ENCODE results near the gene MAPK8.
"Not testable (repeated sequence)": the region's sequence is repeated elsewhere in the genome, so short reads cannot be mapped to it uniquely, and the experiment has no call there.

Gene MAPK8

GRCh38 chr10:48340734-48341133 lies 34.3 kb downstream of the MAPK8 start:
- DNase-seq, result no peak

- no peak for DNase-seq
Measured at GRCh38 chr10:48343106-48343505, 36.6 kb downstream of the MAPK8 start.

- no peak for DNase-seq
Measured at GRCh38 chr10:48343921-48344598, 37.6 kb downstream of the MAPK8 start.

GRCh38 chr10:48346248-48346647 lies 39.8 kb downstream of the MAPK8 start:
- not testable (repeated sequence) for DNase-seq

- DNase-seq, result not testable (repeated sequence)
Measured at GRCh38 chr10:48347539-48347938, 41.1 kb downstream of the MAPK8 start.

GRCh38 chr10:48347943-48348342 lies 41.5 kb downstream of the MAPK8 start:
- not testable (repeated sequence) for DNase-seq

- no peak for DNase-seq
Measured at GRCh38 chr10:48353246-48353645, 46.8 kb downstream of the MAPK8 start.

GRCh38 chr10:48357631-48358030 lies 51.2 kb downstream of the MAPK8 start:
- DNase-seq, result no peak

- no peak for DNase-seq
Measured at GRCh38 chr10:48358162-48358561, 51.7 kb downstream of the MAPK8 start.

GRCh38 chr10:48358838-48359237 lies 52.4 kb downstream of the MAPK8 start:
- DNase-seq, result no peak

- no peak for DNase-seq
Measured at GRCh38 chr10:48361176-48361575, 54.7 kb downstream of the MAPK8 start.

GRCh38 chr10:48363617-48364355 lies 57.3 kb downstream of the MAPK8 start:
- DNase-seq, result no peak

GRCh38 chr10:48364659-48365405 lies 58.4 kb downstream of the MAPK8 start:
- no peak for DNase-seq

- DNase-seq, result no peak
Measured at GRCh38 chr10:48365668-48366067, 59.2 kb downstream of the MAPK8 start.

- DNase-seq, result no peak
Measured at GRCh38 chr10:48366261-48366660, 59.8 kb downstream of the MAPK8 start.

GRCh38 chr10:48369501-48369900 lies 63.0 kb downstream of the MAPK8 start:
- no peak for DNase-seq

- no peak for DNase-seq
Measured at GRCh38 chr10:48377751-48378530, 71.5 kb downstream of the MAPK8 start.

GRCh38 chr10:48378675-48379074 lies 72.2 kb downstream of the MAPK8 start:
- no peak for DNase-seq

GRCh38 chr10:48381971-48382370 lies 75.5 kb downstream of the MAPK8 start:
- no peak for DNase-seq

- DNase-seq, result no peak
Measured at GRCh38 chr10:48382982-48383381, 76.5 kb downstream of the MAPK8 start.

- DNase-seq, result no peak
Measured at GRCh38 chr10:48383393-48383792, 76.9 kb downstream of the MAPK8 start.

GRCh38 chr10:48384699-48384982 lies 78.2 kb downstream of the MAPK8 start:
- no peak for DNase-seq

- DNase-seq, result no peak
Measured at GRCh38 chr10:48389272-48389671, 82.8 kb downstream of the MAPK8 start.

Measured in stimulated activated CD4-positive, alpha-beta T cell treated with anti-CD3 and anti-CD28 coated beads, Interleukin-4, amount 100 ng/mL, for 1 hour (primary cell).